ENCODE measurements around the gene XPC.

DNA sequence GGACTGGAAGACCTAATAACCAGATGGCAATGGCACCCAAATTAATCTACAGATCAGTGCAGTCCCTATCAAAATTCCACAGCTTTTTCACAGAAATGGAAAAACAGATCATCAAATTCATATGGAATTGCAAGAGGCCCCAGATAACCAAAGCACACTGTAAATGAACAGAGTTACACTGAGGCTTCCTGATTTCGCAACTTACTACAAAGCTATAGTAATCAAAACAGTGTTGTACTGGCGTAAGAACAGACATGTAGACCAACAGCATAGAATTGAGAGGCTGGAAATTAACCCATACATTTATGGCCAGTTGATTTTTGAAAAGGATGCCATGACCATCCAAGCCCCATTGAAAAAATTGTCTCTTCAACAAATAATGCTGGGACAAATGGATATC is 16.2 kb downstream of the XPC start:
- no peak for TF ChIP-seq POLR2AphosphoS5 (IDR thresholded peaks at IDR 0.05)
- no peak for TF ChIP-seq EP300 (IDR thresholded peaks at IDR 0.05)
- TF ChIP-seq, protein P1, sequence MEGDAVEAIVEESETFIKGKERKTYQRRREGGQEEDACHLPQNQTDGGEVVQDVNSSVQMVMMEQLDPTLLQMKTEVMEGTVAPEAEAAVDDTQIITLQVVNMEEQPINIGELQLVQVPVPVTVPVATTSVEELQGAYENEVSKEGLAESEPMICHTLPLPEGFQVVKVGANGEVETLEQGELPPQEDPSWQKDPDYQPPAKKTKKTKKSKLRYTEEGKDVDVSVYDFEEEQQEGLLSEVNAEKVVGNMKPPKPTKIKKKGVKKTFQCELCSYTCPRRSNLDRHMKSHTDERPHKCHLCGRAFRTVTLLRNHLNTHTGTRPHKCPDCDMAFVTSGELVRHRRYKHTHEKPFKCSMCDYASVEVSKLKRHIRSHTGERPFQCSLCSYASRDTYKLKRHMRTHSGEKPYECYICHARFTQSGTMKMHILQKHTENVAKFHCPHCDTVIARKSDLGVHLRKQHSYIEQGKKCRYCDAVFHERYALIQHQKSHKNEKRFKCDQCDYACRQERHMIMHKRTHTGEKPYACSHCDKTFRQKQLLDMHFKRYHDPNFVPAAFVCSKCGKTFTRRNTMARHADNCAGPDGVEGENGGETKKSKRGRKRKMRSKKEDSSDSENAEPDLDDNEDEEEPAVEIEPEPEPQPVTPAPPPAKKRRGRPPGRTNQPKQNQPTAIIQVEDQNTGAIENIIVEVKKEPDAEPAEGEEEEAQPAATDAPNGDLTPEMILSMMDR (IDR thresholded peaks at IDR 0.05) = no peak
- TF ChIP-seq POLR2A (IDR thresholded peaks at IDR 0.05) = no peak
